ENCODE measurements around the gene QRICH2.
"Not testable (repeated sequence)": the region's sequence is repeated elsewhere in the genome, so short reads cannot be mapped to it uniquely, and the experiment has no call there.

The QRICH2 gene

GRCh38 chr17:76267051-76267576, 41.0 kb downstream of the QRICH2 start:
- in situ Hi-C loops (cut with MboI; ENCODE audit: low sequenced_read_pairs), result no loop called here

DNA sequence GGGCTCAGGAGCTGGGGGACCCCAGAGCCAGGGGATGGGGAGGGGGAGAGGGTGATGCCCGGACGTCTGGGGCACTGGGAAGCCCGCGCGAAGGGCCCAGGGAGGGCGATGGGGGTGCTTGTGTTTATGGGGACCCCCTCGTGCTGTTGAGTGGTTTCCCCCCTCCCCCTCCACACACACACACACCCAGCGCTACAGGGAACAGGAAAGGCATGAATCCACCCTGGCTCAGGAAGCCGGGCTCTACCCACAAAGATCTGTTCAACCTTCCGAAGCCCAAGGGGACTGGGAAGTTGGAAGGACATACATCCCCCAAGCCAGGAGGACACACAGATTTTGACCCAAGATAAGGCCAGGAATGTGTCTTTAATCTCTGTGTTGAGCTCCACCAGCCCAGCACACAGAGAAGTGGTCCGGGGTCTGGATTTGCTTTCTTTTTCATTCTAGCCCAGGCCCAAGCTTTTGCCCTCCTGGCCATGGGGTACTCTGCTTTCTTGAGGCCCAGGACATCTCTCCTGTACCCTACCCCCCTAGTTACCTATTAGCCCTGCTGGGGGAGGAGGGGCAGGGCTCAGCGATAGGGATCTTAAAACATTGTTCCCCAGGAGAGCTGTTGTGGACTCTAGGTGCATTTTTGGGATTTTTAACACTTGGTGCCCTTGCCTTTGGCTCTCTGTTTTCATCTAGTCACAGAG, 41.7 kb downstream of the QRICH2 start:
- in situ Hi-C loops (cut with MboI; ENCODE audit: low sequenced_read_pairs), result no loop called here

- in situ Hi-C loops (cut with MboI; ENCODE audit: low sequenced_read_pairs), result no loop called here
Observed at GRCh38 chr17:76265624-76266243, 42.3 kb downstream of the QRICH2 start.

GRCh38 chr17:76264755-76265623, 43.1 kb downstream of the QRICH2 start, which contains the start of gene UBALD2:
UBALD2 (plus strand) TSS chr17:76265348; CDS start chr17:76265506, 158 bp downstream.
- in situ Hi-C loops (cut with MboI; ENCODE audit: low sequenced_read_pairs), result no loop called here

DNA sequence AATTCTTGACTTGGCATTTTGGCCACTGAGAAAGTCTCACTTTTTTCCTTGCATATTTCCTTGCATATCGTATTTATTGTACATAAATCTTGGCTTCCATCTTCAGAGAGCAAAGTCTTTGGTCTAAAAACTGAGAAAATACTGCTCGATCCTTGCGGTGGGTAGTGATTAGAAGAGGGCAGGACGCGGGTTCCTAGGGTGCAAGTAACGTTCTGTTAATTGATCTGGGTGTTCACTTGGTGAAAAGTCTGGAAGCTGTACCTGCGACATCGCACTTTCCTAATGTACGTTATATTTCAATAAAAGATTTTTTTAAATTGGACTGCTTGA, 43.7 kb downstream of the QRICH2 start:
- in situ Hi-C loops (cut with MboI; ENCODE audit: low sequenced_read_pairs), result no loop called here

GRCh38 chr17:76263896-76264295, 44.2 kb downstream of the QRICH2 start:
- in situ Hi-C loops (cut with MboI; ENCODE audit: low sequenced_read_pairs), result no loop called here

DNA sequence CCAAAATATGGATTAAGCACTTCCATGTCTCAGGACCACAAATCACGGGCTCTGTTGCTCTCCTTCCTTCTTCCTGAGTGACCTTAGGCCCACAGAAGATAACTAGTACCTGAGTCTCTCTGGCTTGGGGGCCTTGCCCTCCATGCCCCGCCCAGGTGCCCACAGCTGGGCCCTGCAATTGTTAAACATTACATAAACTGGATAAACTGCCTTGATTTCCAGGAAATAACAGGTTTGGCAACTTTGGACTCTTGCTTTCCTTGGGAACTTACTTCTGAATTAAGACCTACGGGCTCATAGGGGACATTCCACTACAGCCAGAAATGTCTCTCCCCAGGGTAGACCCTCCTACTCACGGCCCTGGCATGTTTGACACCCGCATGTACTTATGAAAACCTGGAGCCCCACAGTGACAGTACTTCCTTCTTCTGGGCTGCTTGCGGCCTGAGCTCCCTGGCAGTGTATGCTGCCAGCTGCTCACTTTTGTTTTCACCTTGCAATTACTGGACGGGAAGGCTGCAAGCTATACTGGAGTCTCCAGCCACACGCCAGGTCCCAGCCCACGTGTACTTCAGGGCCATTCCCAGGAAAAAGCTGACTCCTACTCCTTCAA, 45.2 kb downstream of the QRICH2 start:
- in situ Hi-C loops (cut with MboI; ENCODE audit: low sequenced_read_pairs), result no loop called here

DNA sequence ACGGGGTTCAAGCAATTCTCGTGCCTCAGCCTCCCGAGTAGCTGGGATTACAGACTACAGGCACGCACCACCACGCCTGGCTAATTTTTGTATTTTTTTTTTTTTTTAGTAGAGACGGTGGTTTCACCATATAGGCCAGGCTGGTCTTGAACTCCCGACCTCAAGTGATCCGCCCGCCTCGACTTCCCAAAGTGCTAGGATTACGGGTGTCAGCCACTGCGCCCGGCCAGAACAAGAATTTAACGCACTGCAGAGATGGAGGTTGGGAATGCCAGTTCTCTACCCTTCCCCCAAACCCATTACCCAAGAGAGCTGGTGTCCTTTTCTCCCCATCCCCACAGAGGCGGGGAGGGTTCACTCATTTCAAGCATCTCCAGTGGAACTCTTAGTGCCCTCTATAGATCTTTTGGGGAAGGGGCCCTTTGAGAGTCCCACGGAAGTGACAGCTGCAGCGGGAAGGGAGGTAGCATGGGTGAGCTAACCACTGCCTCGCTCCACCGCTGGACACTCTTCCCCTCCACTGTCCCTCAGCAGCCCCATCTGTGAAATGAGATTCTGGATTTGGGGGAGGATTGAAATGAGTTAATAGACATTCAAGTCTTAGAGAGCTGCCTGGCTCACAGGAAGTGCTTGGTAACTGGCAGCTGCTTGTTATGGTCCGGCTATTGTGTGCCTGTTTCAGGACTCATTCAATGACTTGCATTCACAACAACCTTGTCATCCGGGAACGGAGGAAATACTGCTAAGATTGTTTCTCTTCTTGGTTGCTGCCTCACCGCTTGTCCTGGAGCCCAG, 46.5 kb downstream of the QRICH2 start:
- in situ Hi-C loops (cut with MboI; ENCODE audit: low sequenced_read_pairs), result no loop called here

DNA sequence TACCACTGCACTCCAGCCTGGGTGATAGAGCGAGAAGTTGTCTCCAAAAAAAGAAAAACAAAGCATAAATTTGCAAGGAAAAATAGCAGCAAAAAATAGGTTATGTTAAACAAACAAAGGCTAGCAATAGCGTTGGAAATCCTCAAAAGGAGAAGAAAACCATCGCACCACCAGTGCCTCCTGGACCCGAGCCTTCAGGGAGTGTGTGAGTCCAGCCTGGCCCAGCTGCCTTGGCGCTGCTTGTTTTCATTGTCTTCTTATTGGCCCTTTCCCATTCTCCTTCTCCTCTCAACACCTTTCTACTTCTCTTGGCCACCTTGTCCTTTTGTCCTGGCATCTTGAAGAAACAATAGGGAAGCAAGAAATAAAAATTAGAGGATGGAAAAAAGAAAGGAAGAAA, 47.4 kb downstream of the QRICH2 start:
- in situ Hi-C loops (cut with MboI; ENCODE audit: low sequenced_read_pairs), result no loop called here

GRCh38 chr17:76260220-76260619, 47.9 kb downstream of the QRICH2 start:
- in situ Hi-C loops (cut with MboI; ENCODE audit: low sequenced_read_pairs), result no loop called here

GRCh38 chr17:76256430-76257050, 51.5 kb downstream of the QRICH2 start:
- in situ Hi-C loops (cut with MboI; ENCODE audit: low sequenced_read_pairs), result not testable (repeated sequence)

DNA sequence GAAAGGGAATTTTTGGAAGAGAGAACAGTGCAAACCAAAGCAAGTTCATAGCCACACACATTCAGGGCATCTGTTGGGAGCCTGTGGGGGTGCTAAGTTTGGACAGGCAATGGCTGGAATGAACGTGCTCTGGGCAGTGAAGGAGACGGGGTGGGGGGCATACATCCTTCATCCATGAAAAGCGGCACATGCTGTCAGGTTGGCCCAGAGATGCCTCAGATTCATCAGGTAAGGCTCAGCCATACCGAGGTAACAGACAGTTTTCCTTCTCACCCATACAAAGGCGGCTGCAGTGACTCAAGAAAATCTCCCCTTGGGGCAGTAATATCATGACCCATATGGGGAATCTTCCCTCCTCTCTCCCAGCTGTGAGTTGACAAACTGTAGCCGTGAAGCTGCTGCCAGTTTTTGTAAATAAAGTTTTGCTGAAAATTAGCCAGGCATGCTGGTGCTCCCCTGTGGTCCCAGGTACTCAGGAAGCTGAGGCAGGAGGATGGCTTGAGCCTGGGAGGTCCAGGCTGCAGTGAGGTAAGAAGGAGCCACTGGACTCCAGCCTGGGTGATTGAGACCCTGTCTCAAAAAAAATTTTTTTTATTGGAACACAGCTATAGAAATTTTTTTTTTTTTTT, 52.2 kb downstream of the QRICH2 start:
- in situ Hi-C loops (cut with MboI; ENCODE audit: low sequenced_read_pairs), result no loop called here

DNA sequence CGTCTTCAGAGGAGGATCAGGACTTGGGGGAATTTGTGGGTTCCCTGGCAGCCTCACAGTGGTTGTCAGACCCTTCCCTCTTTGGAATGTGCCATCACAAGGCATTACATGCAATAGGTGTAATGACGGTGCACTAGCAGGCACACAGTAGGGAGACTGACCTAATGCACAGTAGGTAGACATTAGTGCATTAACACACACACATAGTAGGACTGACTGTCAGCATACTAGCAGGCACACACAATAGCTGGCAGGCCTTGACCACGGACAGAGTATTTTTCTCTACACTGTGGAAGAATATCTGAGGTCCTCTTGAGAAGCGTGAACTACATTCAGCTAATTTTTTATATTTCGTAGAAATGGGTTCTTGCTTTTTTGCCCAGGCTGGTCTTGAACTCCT, 53.8 kb downstream of the QRICH2 start:
- in situ Hi-C loops (cut with MboI; ENCODE audit: low sequenced_read_pairs), result no loop called here

GRCh38 chr17:76253841-76254240, 54.2 kb downstream of the QRICH2 start:
- in situ Hi-C loops (cut with MboI; ENCODE audit: low sequenced_read_pairs), result no loop called here

GRCh38 chr17:76252967-76253766, 54.9 kb downstream of the QRICH2 start:
- in situ Hi-C loops (cut with MboI; ENCODE audit: low sequenced_read_pairs), result not testable (repeated sequence)

- in situ Hi-C loops (cut with MboI; ENCODE audit: low sequenced_read_pairs), result no loop called here
Observed at GRCh38 chr17:76252040-76252954, 55.8 kb downstream of the QRICH2 start.

- in situ Hi-C loops (cut with MboI; ENCODE audit: low sequenced_read_pairs), result no loop called here
Observed at GRCh38 chr17:76251478-76252039, 56.5 kb downstream of the QRICH2 start.
